Panc1 (cell line): ENCODE measurements around the gene ADK. TPM values are rescaled to one million over a fixed set of nuclear protein-coding genes. Genes with fewer than 3 reads are reported as not detected.

ENCODE experiments used
- ATAC-seq: fragments of 200-7000 bp; cut with Tn5 transposase; 2 replicates; pipeline ENCODE4 v1.9.1; 2020; ENCODE audit warnings: mild to moderate bottlenecking, moderate library complexity
- BruUV-seq: library from RNA; stranded (reverse); fragments of 400-500 nt; replicated peaks from 2 replicates; lab custom pipeline; 2021; lab: Mats Ljungman, UMichigan
- CTCF ChIA-PET: fragments of 300-600 bp; sonication (Branson Sonifier 250); formaldehyde crosslinking; loops from one replicate; lab custom pipeline; 2022; ENCODE audit warnings: antibody characterized with exemption; lab: Charles Lee
- POLR2A ChIA-PET: fragments of 300-600 bp; sonication (Branson Sonifier 250); formaldehyde crosslinking; loops from one replicate; lab custom pipeline; 2022; ENCODE audit warnings: antibody characterized with exemption; lab: Charles Lee
- DNase-seq: peaks from one replicate; pipeline ENCODE4 v3.0.0-alpha.2; 2010; ENCODE audit warnings: low read depth, low spot score
- H3K27ac ChIP-seq: 2 replicates; pipeline ENCODE4 v1.5.1; 2011; ENCODE audit warnings: mild to moderate bottlenecking, low read length, inconsistent platforms
- H3K27me3 ChIP-seq: fragments of 200-500 bp; sonication (Bioruptor generic); 2 replicates; pipeline ENCODE4 v1.6.0; 2014; ENCODE audit warnings: low read length, inconsistent platforms; ENCODE audit not compliant: control insufficient read depth, insufficient read depth
- H3K36me3 ChIP-seq: fragments of 200-500 bp; sonication (Bioruptor generic); 2 replicates; pipeline ENCODE4 v1.5.1; 2014; ENCODE audit warnings: inconsistent platforms, mild to moderate bottlenecking, low read length, moderate library complexity; ENCODE audit not compliant: control insufficient read depth, insufficient read depth
- H3K4me1 ChIP-seq: 2 replicates; pipeline ENCODE4 v1.5.1; 2011; ENCODE audit warnings: inconsistent platforms, mild to moderate bottlenecking, low read length, moderate library complexity; ENCODE audit not compliant: control insufficient read depth, insufficient read depth
- H3K4me3 ChIP-seq, 2 experiments: 2 replicates each; pipeline ENCODE4 v1.5.1; 2011 to 2012; ENCODE audit warnings: low read depth in 2 of 2, low read length in 2 of 2, mild to moderate bottlenecking in 2 of 2, inconsistent platforms in 1 of 2, moderate library complexity in 1 of 2
- H3K9me3 ChIP-seq: fragments of 200-500 bp; sonication (Bioruptor generic); 2 replicates; pipeline ENCODE4 v1.5.1; 2014; ENCODE audit warnings: low read depth, mild to moderate bottlenecking, inconsistent platforms, low read length, moderate library complexity; ENCODE audit not compliant: control insufficient read depth, insufficient read depth
- POLR2AphosphoS5 ChIP-seq: IDR thresholded peaks from 2 replicates; pipeline ENCODE4 v1.6.1; 2012; ENCODE audit warnings: mild to moderate bottlenecking, low read depth, low read length, moderate library complexity
- SIN3A ChIP-seq: IDR thresholded peaks from 2 replicates; pipeline ENCODE4 v1.6.1; 2012; ENCODE audit warnings: low read depth, mild to moderate bottlenecking, low read length, moderate library complexity, borderline replicate concordance; ENCODE audit not compliant: insufficient read depth
- TCF7L2 ChIP-seq: IDR thresholded peaks from 2 replicates; pipeline ENCODE4 v1.6.1; 2011; ENCODE audit warnings: mild to moderate bottlenecking, low read depth, low read length, inconsistent platforms
- in situ Hi-C: cut with HindIII; loops from 2 replicates; pipeline ENCODE4 v1.10.0; 2016; ENCODE audit warnings: low sequenced_read_pairs, low pct_unique_long_range_greater_than_20kb
- intact Hi-C: fragments of 100-400 bp; cut with micrococcal nuclease; formaldehyde crosslinking; loops from one replicate; pipeline ENCODE4 v1.10.0; 2022; ENCODE audit not compliant: unreplicated experiment
- total RNA-seq: library from RNA; stranded (reverse); gene quantifications from one replicate; pipeline ENCODE4 v1.2.1, GENCODE V29; 2021; ENCODE audit not compliant: unreplicated experiment
- TF ChIP-seq, protein P1 (sequence below): fragments of 450-650 bp; IDR thresholded peaks from 2 replicates; pipeline ENCODE4 v1.5.1; 2017; ENCODE audit warnings: mild to moderate bottlenecking
- TF ChIP-seq, protein P2 (sequence below), 2 experiments: IDR thresholded peaks; 2 replicates each; pipeline ENCODE4 v1.6.1; 2011 to 2012; ENCODE audit warnings: low read depth in 2 of 2, control low read depth in 1 of 2, low read length in 1 of 2, mild to moderate bottlenecking in 1 of 2, moderate library complexity in 1 of 2; ENCODE audit not compliant: insufficient read depth in 1 of 2

Gene ADK
- total RNA-seq, 1 experiment from 2014 or later, result 64.5 TPM

GRCh38 chr10:74289951-74290350 lies 138.9 kb downstream of the ADK start:
- Histone ChIP-seq H3K36me3 (no peaks in the 10 kb centered on the region), H3K9me3 (no peaks in the 10 kb centered on the region; the same call in 1 of the 2 replicates), H3K27ac (no peak overlapping the region), H3K4me1 (peaks cover 5% of the 10 kb centered on the region; the same call in 1 of the 2 replicates), H3K27me3 (no peaks in the 10 kb centered on the region), H3K4me3 (no peak overlapping the region)
- ChIA-PET POLR2A (no interaction called here), CTCF (no interaction called here)
- in situ Hi-C loops, result no loop called here
- no TSS peak for BruUV-seq
- TF ChIP-seq POLR2AphosphoS5 (no peak), SIN3A (no peak), TCF7L2 (no peak)
- TF ChIP-seq, protein P1, sequence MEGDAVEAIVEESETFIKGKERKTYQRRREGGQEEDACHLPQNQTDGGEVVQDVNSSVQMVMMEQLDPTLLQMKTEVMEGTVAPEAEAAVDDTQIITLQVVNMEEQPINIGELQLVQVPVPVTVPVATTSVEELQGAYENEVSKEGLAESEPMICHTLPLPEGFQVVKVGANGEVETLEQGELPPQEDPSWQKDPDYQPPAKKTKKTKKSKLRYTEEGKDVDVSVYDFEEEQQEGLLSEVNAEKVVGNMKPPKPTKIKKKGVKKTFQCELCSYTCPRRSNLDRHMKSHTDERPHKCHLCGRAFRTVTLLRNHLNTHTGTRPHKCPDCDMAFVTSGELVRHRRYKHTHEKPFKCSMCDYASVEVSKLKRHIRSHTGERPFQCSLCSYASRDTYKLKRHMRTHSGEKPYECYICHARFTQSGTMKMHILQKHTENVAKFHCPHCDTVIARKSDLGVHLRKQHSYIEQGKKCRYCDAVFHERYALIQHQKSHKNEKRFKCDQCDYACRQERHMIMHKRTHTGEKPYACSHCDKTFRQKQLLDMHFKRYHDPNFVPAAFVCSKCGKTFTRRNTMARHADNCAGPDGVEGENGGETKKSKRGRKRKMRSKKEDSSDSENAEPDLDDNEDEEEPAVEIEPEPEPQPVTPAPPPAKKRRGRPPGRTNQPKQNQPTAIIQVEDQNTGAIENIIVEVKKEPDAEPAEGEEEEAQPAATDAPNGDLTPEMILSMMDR, result no peak
- TF ChIP-seq, protein P2, sequence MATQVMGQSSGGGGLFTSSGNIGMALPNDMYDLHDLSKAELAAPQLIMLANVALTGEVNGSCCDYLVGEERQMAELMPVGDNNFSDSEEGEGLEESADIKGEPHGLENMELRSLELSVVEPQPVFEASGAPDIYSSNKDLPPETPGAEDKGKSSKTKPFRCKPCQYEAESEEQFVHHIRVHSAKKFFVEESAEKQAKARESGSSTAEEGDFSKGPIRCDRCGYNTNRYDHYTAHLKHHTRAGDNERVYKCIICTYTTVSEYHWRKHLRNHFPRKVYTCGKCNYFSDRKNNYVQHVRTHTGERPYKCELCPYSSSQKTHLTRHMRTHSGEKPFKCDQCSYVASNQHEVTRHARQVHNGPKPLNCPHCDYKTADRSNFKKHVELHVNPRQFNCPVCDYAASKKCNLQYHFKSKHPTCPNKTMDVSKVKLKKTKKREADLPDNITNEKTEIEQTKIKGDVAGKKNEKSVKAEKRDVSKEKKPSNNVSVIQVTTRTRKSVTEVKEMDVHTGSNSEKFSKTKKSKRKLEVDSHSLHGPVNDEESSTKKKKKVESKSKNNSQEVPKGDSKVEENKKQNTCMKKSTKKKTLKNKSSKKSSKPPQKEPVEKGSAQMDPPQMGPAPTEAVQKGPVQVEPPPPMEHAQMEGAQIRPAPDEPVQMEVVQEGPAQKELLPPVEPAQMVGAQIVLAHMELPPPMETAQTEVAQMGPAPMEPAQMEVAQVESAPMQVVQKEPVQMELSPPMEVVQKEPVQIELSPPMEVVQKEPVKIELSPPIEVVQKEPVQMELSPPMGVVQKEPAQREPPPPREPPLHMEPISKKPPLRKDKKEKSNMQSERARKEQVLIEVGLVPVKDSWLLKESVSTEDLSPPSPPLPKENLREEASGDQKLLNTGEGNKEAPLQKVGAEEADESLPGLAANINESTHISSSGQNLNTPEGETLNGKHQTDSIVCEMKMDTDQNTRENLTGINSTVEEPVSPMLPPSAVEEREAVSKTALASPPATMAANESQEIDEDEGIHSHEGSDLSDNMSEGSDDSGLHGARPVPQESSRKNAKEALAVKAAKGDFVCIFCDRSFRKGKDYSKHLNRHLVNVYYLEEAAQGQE (IDR thresholded peaks at IDR 0.05; ENCODE audit: insufficient read depth in 1 of 2, low read depth in 2 of 2, low read length in 1 of 2), result no peak
- intact Hi-C loops, result no loop called here
- ATAC-seq, result no peak
- DNase-seq, result no peak

GRCh38 chr10:74290708-74291107 lies 139.7 kb downstream of the ADK start:
- DNase-seq, result no peak

More at GRCh38 chr10:74290708-74291107, 139.7 kb downstream of the ADK start:
- in situ Hi-C loops (no loop called here), intact Hi-C loops (no loop called here)
- no peak overlapping the region for H3K4me3 ChIP-seq
- H3K36me3 ChIP-seq, result no peaks in the 10 kb centered on the region
- ATAC-seq, result no peak
- H3K27me3 ChIP-seq, result no peaks in the 10 kb centered on the region
- no peaks in the 10 kb centered on the region for H3K9me3 ChIP-seq
- ChIA-PET CTCF (no interaction called here), POLR2A (no interaction called here)
- peaks cover 5% of the 10 kb centered on the region; the same call in 1 of the 2 replicates for H3K4me1 ChIP-seq
- no TSS peak for BruUV-seq
- TF ChIP-seq POLR2AphosphoS5 (no peak), SIN3A (no peak)
- TF ChIP-seq, protein P2 (IDR thresholded peaks at IDR 0.05; ENCODE audit: insufficient read depth in 1 of 2, low read depth in 2 of 2, low read length in 1 of 2), result no peak
- no peak overlapping the region for H3K27ac ChIP-seq
